ENCODE results near the gene AP2B1.
A peak's percentile ranks its signal among the peaks of the same experiment; 100 is the strongest.
"Not testable (repeated sequence)": the region's sequence is repeated elsewhere in the genome, so short reads cannot be mapped to it uniquely, and the experiment has no call there.

The AP2B1 gene

GRCh38 chr17:35695613-35696012, 108.5 kb downstream of the AP2B1 start:
- no peak for DNase-seq (ENCODE audit: low read depth, low spot score)

- DNase-seq (ENCODE audit: low read depth, low spot score): no peak
Observed at GRCh38 chr17:35698800-35699199, 111.7 kb downstream of the AP2B1 start.

- DNase-seq (ENCODE audit: low read depth, low spot score): no peak
Observed at GRCh38 chr17:35700150-35700549, 113.0 kb downstream of the AP2B1 start.

GRCh38 chr17:35701491-35701890, 114.4 kb downstream of the AP2B1 start:
- DNase-seq (ENCODE audit: low read depth, low spot score): no peak

- not testable (repeated sequence) for DNase-seq (ENCODE audit: low read depth, low spot score)
Observed at GRCh38 chr17:35703308-35703707, 116.2 kb downstream of the AP2B1 start.

- DNase-seq (ENCODE audit: low read depth, low spot score): no peak
Observed at GRCh38 chr17:35705230-35705629, 118.1 kb downstream of the AP2B1 start.

- no peak for DNase-seq (ENCODE audit: low read depth, low spot score)
Observed at GRCh38 chr17:35705705-35706104, 118.6 kb downstream of the AP2B1 start.

- DNase-seq (ENCODE audit: low read depth, low spot score): no peak
Observed at GRCh38 chr17:35708149-35708548, 121.0 kb downstream of the AP2B1 start.

GRCh38 chr17:35708951-35709350, 121.8 kb downstream of the AP2B1 start:
- DNase-seq (ENCODE audit: low read depth, low spot score): no peak

- DNase-seq (ENCODE audit: low read depth, low spot score): no peak
Observed at GRCh38 chr17:35709874-35710273, 122.8 kb downstream of the AP2B1 start.

- DNase-seq (ENCODE audit: low read depth, low spot score): peak; percentile 33
Observed at GRCh38 chr17:35710950-35711349, 123.8 kb downstream of the AP2B1 start.

- DNase-seq (ENCODE audit: low read depth, low spot score): peak; percentile 71
Observed at GRCh38 chr17:35713069-35713728, 126.1 kb downstream of the AP2B1 start.

GRCh38 chr17:35714988-35715387, 127.9 kb downstream of the AP2B1 start:
- DNase-seq (ENCODE audit: low read depth, low spot score): no peak

- no peak for DNase-seq (ENCODE audit: low read depth, low spot score)
Observed at GRCh38 chr17:35715416-35715815, 128.3 kb downstream of the AP2B1 start.

- DNase-seq (ENCODE audit: low read depth, low spot score): no peak
Observed at GRCh38 chr17:35716173-35716572, 129.1 kb downstream of the AP2B1 start.

GRCh38 chr17:35716897-35717465, 129.9 kb downstream of the AP2B1 start:
- no peak for DNase-seq (ENCODE audit: low read depth, low spot score)

GRCh38 chr17:35717475-35717874, 130.4 kb downstream of the AP2B1 start:
- DNase-seq (ENCODE audit: low read depth, low spot score): no peak

GRCh38 chr17:35723735-35724134, 136.6 kb downstream of the AP2B1 start:
- DNase-seq (ENCODE audit: low read depth, low spot score): no peak

GRCh38 chr17:35725058-35725457, 137.9 kb downstream of the AP2B1 start:
- no peak for DNase-seq (ENCODE audit: low read depth, low spot score)

- no peak for DNase-seq (ENCODE audit: low read depth, low spot score)
Observed at GRCh38 chr17:35725802-35726126, 138.6 kb downstream of the AP2B1 start.

GRCh38 chr17:35726127-35726952, 139.2 kb downstream of the AP2B1 start:
- DNase-seq (ENCODE audit: low read depth, low spot score): peak; percentile 88

GRCh38 chr17:35726953-35727460, 139.9 kb downstream of the AP2B1 start:
- no peak for DNase-seq (ENCODE audit: low read depth, low spot score)

GRCh38 chr17:35727635-35728034, 140.5 kb downstream of the AP2B1 start:
- no peak for DNase-seq (ENCODE audit: low read depth, low spot score)
